Loucy (cell line): ENCODE results near the gene PCSK5.

Source experiments
- EZH2phosphoT487 ChIP-seq: fragments of 200-600 bp; IDR thresholded peaks from 2 replicates; pipeline ENCODE4 v1.6.1; 2018; ENCODE audit warnings: antibody characterized with exemption, mild to moderate bottlenecking, moderate library complexity, borderline replicate concordance
- TF ChIP-seq, protein P1 (sequence below): fragments of 200-600 bp; sonication (generic); conservative IDR thresholded peaks from 2 replicates; pipeline ENCODE4 v1.5.1; 2014; ENCODE audit warnings: mild to moderate bottlenecking, antibody characterized with exemption, low read length

- TF ChIP-seq, protein P1, sequence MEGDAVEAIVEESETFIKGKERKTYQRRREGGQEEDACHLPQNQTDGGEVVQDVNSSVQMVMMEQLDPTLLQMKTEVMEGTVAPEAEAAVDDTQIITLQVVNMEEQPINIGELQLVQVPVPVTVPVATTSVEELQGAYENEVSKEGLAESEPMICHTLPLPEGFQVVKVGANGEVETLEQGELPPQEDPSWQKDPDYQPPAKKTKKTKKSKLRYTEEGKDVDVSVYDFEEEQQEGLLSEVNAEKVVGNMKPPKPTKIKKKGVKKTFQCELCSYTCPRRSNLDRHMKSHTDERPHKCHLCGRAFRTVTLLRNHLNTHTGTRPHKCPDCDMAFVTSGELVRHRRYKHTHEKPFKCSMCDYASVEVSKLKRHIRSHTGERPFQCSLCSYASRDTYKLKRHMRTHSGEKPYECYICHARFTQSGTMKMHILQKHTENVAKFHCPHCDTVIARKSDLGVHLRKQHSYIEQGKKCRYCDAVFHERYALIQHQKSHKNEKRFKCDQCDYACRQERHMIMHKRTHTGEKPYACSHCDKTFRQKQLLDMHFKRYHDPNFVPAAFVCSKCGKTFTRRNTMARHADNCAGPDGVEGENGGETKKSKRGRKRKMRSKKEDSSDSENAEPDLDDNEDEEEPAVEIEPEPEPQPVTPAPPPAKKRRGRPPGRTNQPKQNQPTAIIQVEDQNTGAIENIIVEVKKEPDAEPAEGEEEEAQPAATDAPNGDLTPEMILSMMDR, result no peak
- no peak for TF ChIP-seq EZH2phosphoT487
Measured at GRCh38 chr9:76001459-76001858, 111.0 kb downstream of the PCSK5 start.
